NCI-H446 (cell line): ENCODE results near the gene TUNAR.

Experiments used
- DNase-seq, 2 experiments: peaks; one replicate each; lab custom pipeline; 2025; lab: John Stamatoyannopoulos, UW

TUNAR gene

GRCh38 chr14:95876761-95877538, at the start of gene TUNAR:
TSS of gene TUNAR (plus strand) at chr14:95876832.
- DNase-seq, result no peak

GRCh38 chr14:95828649-95829265, 47.9 kb upstream of the TUNAR start:
- DNase-seq, result no peak

- DNase-seq, result no peak
Observed at GRCh38 chr14:95829321-95829720, 47.3 kb upstream of the TUNAR start.

- no peak for DNase-seq
Observed at GRCh38 chr14:95830386-95830785, 46.2 kb upstream of the TUNAR start.

GRCh38 chr14:95831041-95831440, 45.6 kb upstream of the TUNAR start:
- DNase-seq, result no peak

GRCh38 chr14:95831468-95831867, 45.2 kb upstream of the TUNAR start:
- DNase-seq, result no peak

- DNase-seq, result no peak
Observed at GRCh38 chr14:95832012-95832411, 44.6 kb upstream of the TUNAR start.

GRCh38 chr14:95833429-95833828, 43.2 kb upstream of the TUNAR start:
- no peak for DNase-seq

GRCh38 chr14:95834496-95834895, 42.1 kb upstream of the TUNAR start:
- no peak for DNase-seq

- no peak for DNase-seq
Observed at GRCh38 chr14:95835121-95835730, 41.4 kb upstream of the TUNAR start.

GRCh38 chr14:95838862-95839261, 37.8 kb upstream of the TUNAR start:
- DNase-seq, result no peak

GRCh38 chr14:95840094-95840700, 36.4 kb upstream of the TUNAR start:
- no peak for DNase-seq

- DNase-seq, result no peak
Observed at GRCh38 chr14:95841668-95842067, 35.0 kb upstream of the TUNAR start.

GRCh38 chr14:95849761-95850160, 26.9 kb upstream of the TUNAR start:
- no peak for DNase-seq

GRCh38 chr14:95850429-95850828, 26.2 kb upstream of the TUNAR start:
- DNase-seq, result no peak

GRCh38 chr14:95855606-95856005, 21.0 kb upstream of the TUNAR start:
- no peak for DNase-seq

GRCh38 chr14:95857275-95857674, 19.4 kb upstream of the TUNAR start:
- DNase-seq, result no peak

GRCh38 chr14:95858893-95859292, 17.7 kb upstream of the TUNAR start:
- no peak for DNase-seq

- no peak for DNase-seq
Observed at GRCh38 chr14:95862243-95862642, 14.4 kb upstream of the TUNAR start.

- no peak for DNase-seq
Observed at GRCh38 chr14:95863295-95863694, 13.3 kb upstream of the TUNAR start.

GRCh38 chr14:95869776-95870175, 6.9 kb upstream of the TUNAR start:
- no peak for DNase-seq

GRCh38 chr14:95870772-95871171, 5.9 kb upstream of the TUNAR start:
- DNase-seq, result no peak

- DNase-seq, result no peak
Observed at GRCh38 chr14:95871531-95871930, 5.1 kb upstream of the TUNAR start.
